Measurements from ENCODE around the gene ALPI.

Gene ALPI

GRCh38 chr2:232492963-232493700, 37.2 kb downstream of the ALPI start:
- ChIA-PET POLR2A (no interaction called here), CTCF (interaction anchor here (0.6 kb wide), 1 partner anchor 955 kb away, joined by 3 read pairs; no protein-coding TSS in a partner anchor)
- TF ChIP-seq, protein P1, sequence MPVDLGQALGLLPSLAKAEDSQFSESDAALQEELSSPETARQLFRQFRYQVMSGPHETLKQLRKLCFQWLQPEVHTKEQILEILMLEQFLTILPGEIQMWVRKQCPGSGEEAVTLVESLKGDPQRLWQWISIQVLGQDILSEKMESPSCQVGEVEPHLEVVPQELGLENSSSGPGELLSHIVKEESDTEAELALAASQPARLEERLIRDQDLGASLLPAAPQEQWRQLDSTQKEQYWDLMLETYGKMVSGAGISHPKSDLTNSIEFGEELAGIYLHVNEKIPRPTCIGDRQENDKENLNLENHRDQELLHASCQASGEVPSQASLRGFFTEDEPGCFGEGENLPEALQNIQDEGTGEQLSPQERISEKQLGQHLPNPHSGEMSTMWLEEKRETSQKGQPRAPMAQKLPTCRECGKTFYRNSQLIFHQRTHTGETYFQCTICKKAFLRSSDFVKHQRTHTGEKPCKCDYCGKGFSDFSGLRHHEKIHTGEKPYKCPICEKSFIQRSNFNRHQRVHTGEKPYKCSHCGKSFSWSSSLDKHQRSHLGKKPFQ (tag by site-specific recombination; IDR thresholded peaks at IDR 0.05) = no peak
- TF ChIP-seq KLF16 (tag by site-specific recombination; IDR thresholded peaks at IDR 0.05) (no peak), ZSCAN18 (tag by site-specific recombination; IDR thresholded peaks at IDR 0.05) (no peak), YY2 (tag by site-specific recombination; IDR thresholded peaks at IDR 0.05) (no peak), SCRT1 (tag by site-specific recombination; IDR thresholded peaks at IDR 0.05; ENCODE audit: borderline replicate concordance) (no peak), OSR2 (tag by site-specific recombination; IDR thresholded peaks at IDR 0.05) (no peak), ZNF302 (tag by site-specific recombination; IDR thresholded peaks at IDR 0.05; ENCODE audit: low read depth) (no peak), ZNF792 (tag by site-specific recombination; IDR thresholded peaks at IDR 0.05) (no peak)
- TF ChIP-seq, protein P2, sequence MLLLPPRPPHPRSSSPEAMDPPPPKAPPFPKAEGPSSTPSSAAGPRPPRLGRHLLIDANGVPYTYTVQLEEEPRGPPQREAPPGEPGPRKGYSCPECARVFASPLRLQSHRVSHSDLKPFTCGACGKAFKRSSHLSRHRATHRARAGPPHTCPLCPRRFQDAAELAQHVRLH (tag by site-specific recombination; IDR thresholded peaks at IDR 0.05) = no peak
- TF ChIP-seq, protein P3, sequence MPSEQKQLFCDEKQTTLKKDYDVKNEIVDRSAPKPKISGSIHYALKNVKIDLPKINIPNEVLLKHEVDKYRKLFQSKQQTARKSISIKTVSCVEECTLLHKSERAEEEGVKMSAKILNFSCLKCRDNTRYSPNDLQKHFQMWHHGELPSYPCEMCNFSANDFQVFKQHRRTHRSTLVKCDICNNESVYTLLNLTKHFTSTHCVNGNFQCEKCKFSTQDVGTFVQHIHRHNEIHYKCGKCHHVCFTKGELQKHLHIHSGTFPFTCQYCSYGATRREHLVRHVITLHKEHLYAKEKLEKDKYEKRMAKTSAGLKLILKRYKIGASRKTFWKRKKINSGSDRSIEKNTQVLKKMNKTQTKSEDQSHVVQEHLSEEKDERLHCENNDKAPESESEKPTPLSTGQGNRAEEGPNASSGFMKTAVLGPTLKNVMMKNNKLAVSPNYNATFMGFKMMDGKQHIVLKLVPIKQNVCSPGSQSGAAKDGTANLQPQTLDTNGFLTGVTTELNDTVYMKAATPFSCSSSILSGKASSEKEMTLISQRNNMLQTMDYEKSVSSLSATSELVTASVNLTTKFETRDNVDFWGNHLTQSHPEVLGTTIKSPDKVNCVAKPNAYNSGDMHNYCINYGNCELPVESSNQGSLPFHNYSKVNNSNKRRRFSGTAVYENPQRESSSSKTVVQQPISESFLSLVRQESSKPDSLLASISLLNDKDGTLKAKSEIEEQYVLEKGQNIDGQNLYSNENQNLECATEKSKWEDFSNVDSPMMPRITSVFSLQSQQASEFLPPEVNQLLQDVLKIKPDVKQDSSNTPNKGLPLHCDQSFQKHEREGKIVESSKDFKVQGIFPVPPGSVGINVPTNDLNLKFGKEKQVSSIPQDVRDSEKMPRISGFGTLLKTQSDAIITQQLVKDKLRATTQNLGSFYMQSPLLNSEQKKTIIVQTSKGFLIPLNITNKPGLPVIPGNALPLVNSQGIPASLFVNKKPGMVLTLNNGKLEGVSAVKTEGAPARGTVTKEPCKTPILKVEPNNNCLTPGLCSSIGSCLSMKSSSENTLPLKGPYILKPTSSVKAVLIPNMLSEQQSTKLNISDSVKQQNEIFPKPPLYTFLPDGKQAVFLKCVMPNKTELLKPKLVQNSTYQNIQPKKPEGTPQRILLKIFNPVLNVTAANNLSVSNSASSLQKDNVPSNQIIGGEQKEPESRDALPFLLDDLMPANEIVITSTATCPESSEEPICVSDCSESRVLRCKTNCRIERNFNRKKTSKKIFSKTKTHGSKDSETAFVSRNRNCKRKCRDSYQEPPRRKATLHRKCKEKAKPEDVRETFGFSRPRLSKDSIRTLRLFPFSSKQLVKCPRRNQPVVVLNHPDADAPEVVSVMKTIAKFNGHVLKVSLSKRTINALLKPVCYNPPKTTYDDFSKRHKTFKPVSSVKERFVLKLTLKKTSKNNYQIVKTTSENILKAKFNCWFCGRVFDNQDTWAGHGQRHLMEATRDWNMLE (tag by site-specific recombination; conservative IDR thresholded peaks at IDR 0.05; ENCODE audit: low read depth) = no peak
- TF ChIP-seq, protein P4, sequence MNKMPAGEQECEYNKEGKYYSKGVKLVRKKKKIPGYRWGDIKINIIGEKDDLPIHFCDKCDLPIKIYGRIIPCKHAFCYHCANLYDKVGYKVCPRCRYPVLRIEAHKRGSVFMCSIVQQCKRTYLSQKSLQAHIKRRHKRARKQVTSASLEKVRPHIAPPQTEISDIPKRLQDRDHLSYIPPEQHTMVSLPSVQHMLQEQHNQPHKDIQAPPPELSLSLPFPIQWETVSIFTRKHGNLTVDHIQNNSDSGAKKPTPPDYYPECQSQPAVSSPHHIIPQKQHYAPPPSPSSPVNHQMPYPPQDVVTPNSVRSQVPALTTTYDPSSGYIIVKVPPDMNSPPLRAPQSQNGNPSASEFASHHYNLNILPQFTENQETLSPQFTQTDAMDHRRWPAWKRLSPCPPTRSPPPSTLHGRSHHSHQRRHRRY (tag by site-specific recombination; IDR thresholded peaks at IDR 0.05) = no peak
- H3K9me3 ChIP-seq (ENCODE audit: control insufficient read depth, insufficient read depth, low read depth, low read length) = no peaks in the 10 kb centered on the region
- no peak overlapping the region for H3K27ac ChIP-seq (ENCODE audit: extremely low read depth, low read depth, low read length)
- no peaks in the 10 kb centered on the region for H3K36me3 ChIP-seq (ENCODE audit: control insufficient read depth in 2 of 2, insufficient read depth in 1 of 2, low read length in 2 of 2)
- no peaks in the 10 kb centered on the region for H3K4me1 ChIP-seq (ENCODE audit: control insufficient read depth, insufficient read depth, low read length)
- no peak overlapping the region for H3K4me3 ChIP-seq (ENCODE audit: low read depth, low read length)

GRCh38 chr2:232493701-232494474, 37.9 kb downstream of the ALPI start:
- CTCF ChIA-PET = interaction anchor here (1.1 kb wide), 1 partner anchor 27 kb away, joined by 3 read pairs; no protein-coding TSS in a partner anchor
- TF ChIP-seq, protein P5, sequence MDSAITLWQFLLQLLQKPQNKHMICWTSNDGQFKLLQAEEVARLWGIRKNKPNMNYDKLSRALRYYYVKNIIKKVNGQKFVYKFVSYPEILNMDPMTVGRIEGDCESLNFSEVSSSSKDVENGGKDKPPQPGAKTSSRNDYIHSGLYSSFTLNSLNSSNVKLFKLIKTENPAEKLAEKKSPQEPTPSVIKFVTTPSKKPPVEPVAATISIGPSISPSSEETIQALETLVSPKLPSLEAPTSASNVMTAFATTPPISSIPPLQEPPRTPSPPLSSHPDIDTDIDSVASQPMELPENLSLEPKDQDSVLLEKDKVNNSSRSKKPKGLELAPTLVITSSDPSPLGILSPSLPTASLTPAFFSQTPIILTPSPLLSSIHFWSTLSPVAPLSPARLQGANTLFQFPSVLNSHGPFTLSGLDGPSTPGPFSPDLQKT (IDR thresholded peaks at IDR 0.05; ENCODE audit: borderline replicate concordance, low read depth, low read length) = no peak
- TF ChIP-seq ZNF426 (tag by site-specific recombination; IDR thresholded peaks at IDR 0.05) (no peak), ZNF768 (tag by site-specific recombination; IDR thresholded peaks at IDR 0.05) (no peak), ZNF776 (tag by site-specific recombination; IDR thresholded peaks at IDR 0.05; ENCODE audit: borderline replicate concordance) (no peak), ZSCAN16 (tag by site-specific recombination; IDR thresholded peaks at IDR 0.05) (no peak), INSM2 (tag by site-specific recombination; IDR thresholded peaks at IDR 0.05) (no peak)
- TF ChIP-seq, protein P6, sequence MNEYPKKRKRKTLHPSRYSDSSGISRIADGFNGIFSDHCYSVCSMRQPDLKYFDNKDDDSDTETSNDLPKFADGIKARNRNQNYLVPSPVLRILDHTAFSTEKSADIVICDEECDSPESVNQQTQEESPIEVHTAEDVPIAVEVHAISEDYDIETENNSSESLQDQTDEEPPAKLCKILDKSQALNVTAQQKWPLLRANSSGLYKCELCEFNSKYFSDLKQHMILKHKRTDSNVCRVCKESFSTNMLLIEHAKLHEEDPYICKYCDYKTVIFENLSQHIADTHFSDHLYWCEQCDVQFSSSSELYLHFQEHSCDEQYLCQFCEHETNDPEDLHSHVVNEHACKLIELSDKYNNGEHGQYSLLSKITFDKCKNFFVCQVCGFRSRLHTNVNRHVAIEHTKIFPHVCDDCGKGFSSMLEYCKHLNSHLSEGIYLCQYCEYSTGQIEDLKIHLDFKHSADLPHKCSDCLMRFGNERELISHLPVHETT (tag by site-specific recombination; IDR thresholded peaks at IDR 0.05) = no peak

More at GRCh38 chr2:232493701-232494474, 37.9 kb downstream of the ALPI start:
- H3K4me3 ChIP-seq (ENCODE audit: low read depth, low read length) = no peak overlapping the region
- no peaks in the 10 kb centered on the region for H3K36me3 ChIP-seq (ENCODE audit: control insufficient read depth in 2 of 2, insufficient read depth in 1 of 2, low read length in 2 of 2)
- no peak overlapping the region for H3K27ac ChIP-seq (ENCODE audit: extremely low read depth, low read depth, low read length)
- H3K9me3 ChIP-seq (ENCODE audit: control insufficient read depth, insufficient read depth, low read depth, low read length) = no peaks in the 10 kb centered on the region
- POLR2A ChIA-PET = no interaction called here
- no peaks in the 10 kb centered on the region for H3K4me1 ChIP-seq (ENCODE audit: control insufficient read depth, insufficient read depth, low read length)
